C4-2B (cell line): ENCODE measurements around the gene TGM2.

ENCODE experiments used
- ZFX ChIP-seq: fragments of 450-650 bp; IDR thresholded peaks from 2 replicates; pipeline ENCODE4 v1.6.1; 2017
- TF ChIP-seq, protein P1 (sequence below): fragments of 450-650 bp; conservative IDR thresholded peaks from 2 replicates; pipeline ENCODE4 v1.5.1; 2017; ENCODE audit warnings: mild to moderate bottlenecking

DNA sequence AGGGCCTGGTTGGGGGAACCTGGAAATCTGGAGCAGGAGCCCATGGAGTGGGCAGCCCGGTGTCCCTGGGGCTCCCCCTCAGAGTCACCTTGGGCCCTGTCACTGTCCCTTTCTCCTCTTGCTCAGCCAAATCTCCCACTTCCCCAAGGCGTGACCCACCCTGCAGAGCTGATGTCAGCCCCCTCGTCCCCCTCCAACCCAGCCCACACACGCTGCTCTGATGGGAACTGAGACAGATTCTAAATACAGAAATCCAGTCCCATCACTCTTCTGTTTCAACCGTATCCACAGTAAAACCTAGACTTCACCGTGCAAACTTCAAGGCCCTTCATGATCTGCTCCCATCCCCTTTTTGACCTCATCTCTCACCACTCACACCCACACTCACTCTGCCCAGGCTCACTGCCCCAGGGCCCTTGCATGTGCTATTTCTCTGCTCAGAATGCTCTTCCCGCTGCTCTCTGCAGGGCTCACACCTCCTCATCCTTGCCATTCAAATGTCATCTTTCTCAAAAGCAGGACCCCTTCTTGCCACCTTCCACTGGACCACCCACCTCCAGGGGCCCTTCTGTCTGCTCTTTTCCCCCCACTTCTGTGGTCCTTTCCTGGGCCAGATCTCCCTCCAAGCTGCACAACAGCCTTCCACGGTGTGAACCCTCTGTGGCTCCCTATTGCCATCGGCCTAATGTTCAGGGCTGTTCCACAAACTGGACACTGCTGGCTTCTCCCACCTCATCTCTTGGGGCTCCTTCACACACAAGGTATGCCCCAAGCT, 16.6 kb downstream of the TGM2 start:
- TF ChIP-seq, protein P1, sequence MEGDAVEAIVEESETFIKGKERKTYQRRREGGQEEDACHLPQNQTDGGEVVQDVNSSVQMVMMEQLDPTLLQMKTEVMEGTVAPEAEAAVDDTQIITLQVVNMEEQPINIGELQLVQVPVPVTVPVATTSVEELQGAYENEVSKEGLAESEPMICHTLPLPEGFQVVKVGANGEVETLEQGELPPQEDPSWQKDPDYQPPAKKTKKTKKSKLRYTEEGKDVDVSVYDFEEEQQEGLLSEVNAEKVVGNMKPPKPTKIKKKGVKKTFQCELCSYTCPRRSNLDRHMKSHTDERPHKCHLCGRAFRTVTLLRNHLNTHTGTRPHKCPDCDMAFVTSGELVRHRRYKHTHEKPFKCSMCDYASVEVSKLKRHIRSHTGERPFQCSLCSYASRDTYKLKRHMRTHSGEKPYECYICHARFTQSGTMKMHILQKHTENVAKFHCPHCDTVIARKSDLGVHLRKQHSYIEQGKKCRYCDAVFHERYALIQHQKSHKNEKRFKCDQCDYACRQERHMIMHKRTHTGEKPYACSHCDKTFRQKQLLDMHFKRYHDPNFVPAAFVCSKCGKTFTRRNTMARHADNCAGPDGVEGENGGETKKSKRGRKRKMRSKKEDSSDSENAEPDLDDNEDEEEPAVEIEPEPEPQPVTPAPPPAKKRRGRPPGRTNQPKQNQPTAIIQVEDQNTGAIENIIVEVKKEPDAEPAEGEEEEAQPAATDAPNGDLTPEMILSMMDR = no peak
- no peak for TF ChIP-seq ZFX
